GM23338 (cell line): ENCODE results near the gene ZNF525. TPM values are rescaled to one million over a fixed set of nuclear protein-coding genes. Genes with fewer than 3 reads are reported as not detected.

Experiments
- ATAC-seq: fragments of 200-7000 bp; cut with Tn5 transposase; 3 replicates; pipeline ENCODE4 v1.9.1; 2020
- DNase-seq: peaks from one replicate; pipeline ENCODE4 v3.0.0-alpha.2; 2015; ENCODE audit warnings: low spot score
- H2AFZ ChIP-seq: fragments of 200-600 bp; sonication (generic); 2 replicates; pipeline ENCODE4 v1.8.0; 2016; ENCODE audit warnings: antibody characterized with exemption, mild to moderate bottlenecking, moderate library complexity
- H3F3A ChIP-seq: fragments of 200-600 bp; sonication (generic); replicated peaks from 2 replicates; pipeline ENCODE4 v1.8.0; 2017; ENCODE audit warnings: antibody characterized with exemption, mixed run types, low read depth
- H3K27ac ChIP-seq: fragments of 200-600 bp; sonication (generic); 2 replicates; pipeline ENCODE4 v1.6.1; 2016; ENCODE audit warnings: low read depth
- H3K27me3 ChIP-seq: fragments of 200-600 bp; sonication (generic); 2 replicates; pipeline ENCODE4 v1.8.0; 2016; ENCODE audit warnings: mild to moderate bottlenecking, mixed run types, moderate library complexity; ENCODE audit not compliant: insufficient read depth
- H3K36me3 ChIP-seq: fragments of 200-600 bp; sonication (generic); 2 replicates; pipeline ENCODE4 v1.8.0; 2016; ENCODE audit warnings: mild to moderate bottlenecking; ENCODE audit not compliant: insufficient read depth
- H3K4me1 ChIP-seq: fragments of 200-600 bp; sonication (generic); 2 replicates; pipeline ENCODE4 v1.8.0; 2016; ENCODE audit warnings: mild to moderate bottlenecking, moderate library complexity; ENCODE audit not compliant: insufficient read depth
- H3K4me2 ChIP-seq: fragments of 200-600 bp; sonication (generic); 2 replicates; pipeline ENCODE4 v1.7.1; 2017; ENCODE audit warnings: mixed run types
- H3K4me3 ChIP-seq: fragments of 200-600 bp; sonication (generic); 2 replicates; pipeline ENCODE4 v1.6.1; 2016; ENCODE audit warnings: mixed run types
- H3K79me2 ChIP-seq: fragments of 200-600 bp; sonication (generic); replicated peaks from 2 replicates; pipeline ENCODE4 v1.8.0; 2017; ENCODE audit warnings: mild to moderate bottlenecking; ENCODE audit not compliant: insufficient read depth
- H3K9me2 ChIP-seq: fragments of 200-600 bp; sonication (generic); 2 replicates; pipeline ENCODE4 v1.8.0; 2017; ENCODE audit not compliant: insufficient read depth
- H4K20me1 ChIP-seq: fragments of 200-600 bp; sonication (generic); replicated peaks from 2 replicates; pipeline ENCODE4 v1.8.0; 2017; ENCODE audit warnings: mild to moderate bottlenecking; ENCODE audit not compliant: insufficient read depth
- H3K27ac Mint-ChIP-seq: 2 replicates; pipeline ENCODE4 v1.8.0; 2020; ENCODE audit warnings: inconsistent platforms, mild to moderate bottlenecking, moderate library complexity, mixed read lengths
- H3K27me3 Mint-ChIP-seq: 3 replicates; pipeline ENCODE4 v1.8.0; 2022; ENCODE audit warnings: low read depth, mild to moderate bottlenecking, moderate library complexity, mixed read lengths, inconsistent platforms; ENCODE audit not compliant: insufficient read depth, poor library complexity
- H3K36me3 Mint-ChIP-seq: 3 replicates; pipeline ENCODE4 v1.8.0; 2021; ENCODE audit warnings: low read depth, mild to moderate bottlenecking, inconsistent platforms, moderate library complexity, mixed read lengths
- H3K4me1 Mint-ChIP-seq: 3 replicates; pipeline ENCODE4 v1.8.0; 2020; ENCODE audit warnings: mild to moderate bottlenecking, inconsistent platforms, mixed read lengths
- H3K4me3 Mint-ChIP-seq: 3 replicates; pipeline ENCODE4 v1.8.0; 2021; ENCODE audit warnings: moderate library complexity, mild to moderate bottlenecking, inconsistent platforms, mixed read lengths
- H3K9me3 Mint-ChIP-seq: 3 replicates; pipeline ENCODE4 v1.8.0; 2020; ENCODE audit warnings: moderate library complexity, mild to moderate bottlenecking, inconsistent platforms, mixed read lengths
- CREB1 ChIP-seq: fragments of 250-450 bp; sonication (Bioruptor Pico); IDR thresholded peaks from 2 replicates; pipeline ENCODE4 v1.5.0; 2020; ENCODE audit warnings: low read depth, mild to moderate bottlenecking, moderate library complexity
- CTCF ChIP-seq, 2 experiments: fragments of 200-600 bp in 1 of 2; sonication (generic) in 1 of 2; conservative IDR thresholded peaks; 2 replicates each; pipeline versions ENCODE4 v1.5.1 to v1.6.1; 2016 to 2017; ENCODE audit warnings: antibody characterized with exemption in 2 of 2, low read depth in 2 of 2, mild to moderate bottlenecking in 2 of 2, moderate library complexity in 1 of 2
- ETS1 ChIP-seq: IDR thresholded peaks from 2 replicates; pipeline ENCODE4 v1.6.1; 2016; ENCODE audit warnings: antibody characterized with exemption
- EZH2 ChIP-seq: fragments of 200-600 bp; sonication (generic); IDR thresholded peaks from one replicate; pipeline ENCODE4 v1.8.0; 2017; ENCODE audit warnings: antibody characterized with exemption, mild to moderate bottlenecking, low read depth; ENCODE audit not compliant: unreplicated experiment
- EZH2phosphoT487 ChIP-seq: fragments of 200-600 bp; sonication (generic); IDR thresholded peaks from one replicate; pipeline ENCODE4 v1.8.1; 2018; ENCODE audit warnings: antibody characterized with exemption; ENCODE audit not compliant: unreplicated experiment
- JUNB ChIP-seq: IDR thresholded peaks from one replicate; pipeline ENCODE4 v1.6.1; 2016; ENCODE audit warnings: antibody characterized with exemption; ENCODE audit not compliant: unreplicated experiment
- NANOG ChIP-seq: IDR thresholded peaks from 2 replicates; pipeline ENCODE4 v1.6.1; 2016; ENCODE audit warnings: antibody characterized with exemption, borderline replicate concordance
- POLR2AphosphoS5 ChIP-seq: IDR thresholded peaks from 2 replicates; pipeline ENCODE4 v1.6.1; 2016; ENCODE audit warnings: antibody characterized with exemption, low read depth
- REST ChIP-seq: IDR thresholded peaks from one replicate; pipeline ENCODE4 v1.6.1; 2018; ENCODE audit warnings: antibody characterized with exemption; ENCODE audit not compliant: unreplicated experiment
- STAT1 ChIP-seq: IDR thresholded peaks from one replicate; pipeline ENCODE4 v1.6.1; 2016; ENCODE audit warnings: antibody characterized with exemption; ENCODE audit not compliant: unreplicated experiment
- ZNF114 ChIP-seq: fragments of 250-450 bp; sonication (Bioruptor Pico); IDR thresholded peaks from 2 replicates; pipeline ENCODE4 v1.5.0; 2020; ENCODE audit warnings: mild to moderate bottlenecking, moderate library complexity
- ZNF462 ChIP-seq: fragments of 250-450 bp; sonication (Bioruptor Pico); IDR thresholded peaks from 2 replicates; pipeline ENCODE4 v1.5.0; 2020; ENCODE audit warnings: mild to moderate bottlenecking, moderate library complexity
- polyA plus RNA-seq: library from polyadenylated mRNA; unstranded; fragments of >200 nt; fragmentation: Nextera tagmentation; extraction: Ambion mirVana; gene quantifications from 2 replicates; pipeline ENCODE4 v1.2.1, GENCODE V29; 2016
- total RNA-seq: library from RNA; depleted of rRNA; stranded (reverse); fragments of >200 nt; shearing (Covaris generic); gene quantifications from 2 replicates; pipeline ENCODE4 v1.2.3, GENCODE V29; 2014

Gene ZNF525
- total and polyA plus RNA-seq, 2 experiments from 2014 or later, result 39.3 to 99.8 TPM

GRCh38 chr19:53372196-53372595 is 6.7 kb downstream of the ZNF525 start:
- Histone ChIP-seq H3K36me3 (peaks cover 14% of the 10 kb centered on the region; the same call in 1 of the 2 replicates), H4K20me1 (peaks cover 11% of the 10 kb centered on the region), H3K27ac (0 out of 2 replicates have a peak overlapping the region, but pooled peaks have one; percentile 45), H3K4me3 (no peak overlapping the region), H3K4me2 (no peak overlapping the region), H3K79me2 (peaks cover 56% of the 10 kb centered on the region), H3F3A (peaks cover 9% of the 10 kb centered on the region; the same call in 1 of the 2 replicates), H2AFZ (no peak overlapping the region), H3K4me1 (peaks cover 63% of the 10 kb centered on the region), H3K9me2 (no peaks in the 10 kb centered on the region), H3K27me3 (no peaks in the 10 kb centered on the region)
- no peak for DNase-seq
- no peaks in the 10 kb centered on the region for H3K9me3 Mint-ChIP-seq
- no peak overlapping the region for H3K4me3 Mint-ChIP-seq
- peak overlapping the region; percentile 24 for H3K27ac Mint-ChIP-seq
- H3K4me1 Mint-ChIP-seq, result peaks cover 51% of the 10 kb centered on the region
- TF ChIP-seq REST (no peak), STAT1 (no peak), POLR2AphosphoS5 (no peak), ETS1 (no peak), EZH2phosphoT487 (no peak), ZNF462 (CRISPR knock-in tag) (no peak), CTCF (conservative IDR thresholded peaks at IDR 0.05; ENCODE audit: low read depth in 2 of 2) (no peak), ZNF114 (CRISPR knock-in tag) (no peak), JUNB (no peak), CREB1 (CRISPR knock-in tag) (no peak), EZH2 (no peak), NANOG (no peak)
- ATAC-seq, result no peak
- peaks cover 58% of the 10 kb centered on the region for H3K36me3 Mint-ChIP-seq
- peaks cover 6% of the 10 kb centered on the region for H3K27me3 Mint-ChIP-seq
